CD4-positive, alpha-beta T cell treated with Interleukin-1 beta for 1 hour (primary cell): ENCODE data around the gene OPRL1.

Experiments
- DNase-seq, 2 donors: peaks; one replicate each; pipeline ENCODE4 v3.0.0-alpha.2; 2020 to 2022

The OPRL1 gene

GRCh38 chr20:64056889-64057627 is 22.8 kb upstream of the OPRL1 start:
- DNase-seq, result no peak

- DNase-seq, result peak; percentile 76 to 79
Measured at GRCh38 chr20:64057628-64058498, 22.0 kb upstream of the OPRL1 start.

- DNase-seq, result no peak
Measured at GRCh38 chr20:64058536-64058935, 21.3 kb upstream of the OPRL1 start.

DNA sequence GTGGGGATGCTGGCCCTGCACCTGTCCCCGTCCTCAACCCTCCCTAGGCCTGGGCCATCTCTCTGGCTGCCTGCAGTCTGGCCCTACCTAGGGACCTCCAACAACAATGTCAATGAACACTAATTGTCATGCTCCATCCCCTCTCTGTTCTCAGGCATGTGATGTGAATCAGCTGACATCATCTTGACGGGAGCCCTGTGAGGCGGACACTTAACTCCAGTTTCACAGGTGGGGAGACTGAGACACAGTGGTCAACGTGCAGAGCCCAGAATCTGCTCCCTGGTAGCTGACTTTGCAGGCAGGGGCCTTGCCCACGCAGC is 17.6 kb upstream of the OPRL1 start:
- no peak for DNase-seq

DNA sequence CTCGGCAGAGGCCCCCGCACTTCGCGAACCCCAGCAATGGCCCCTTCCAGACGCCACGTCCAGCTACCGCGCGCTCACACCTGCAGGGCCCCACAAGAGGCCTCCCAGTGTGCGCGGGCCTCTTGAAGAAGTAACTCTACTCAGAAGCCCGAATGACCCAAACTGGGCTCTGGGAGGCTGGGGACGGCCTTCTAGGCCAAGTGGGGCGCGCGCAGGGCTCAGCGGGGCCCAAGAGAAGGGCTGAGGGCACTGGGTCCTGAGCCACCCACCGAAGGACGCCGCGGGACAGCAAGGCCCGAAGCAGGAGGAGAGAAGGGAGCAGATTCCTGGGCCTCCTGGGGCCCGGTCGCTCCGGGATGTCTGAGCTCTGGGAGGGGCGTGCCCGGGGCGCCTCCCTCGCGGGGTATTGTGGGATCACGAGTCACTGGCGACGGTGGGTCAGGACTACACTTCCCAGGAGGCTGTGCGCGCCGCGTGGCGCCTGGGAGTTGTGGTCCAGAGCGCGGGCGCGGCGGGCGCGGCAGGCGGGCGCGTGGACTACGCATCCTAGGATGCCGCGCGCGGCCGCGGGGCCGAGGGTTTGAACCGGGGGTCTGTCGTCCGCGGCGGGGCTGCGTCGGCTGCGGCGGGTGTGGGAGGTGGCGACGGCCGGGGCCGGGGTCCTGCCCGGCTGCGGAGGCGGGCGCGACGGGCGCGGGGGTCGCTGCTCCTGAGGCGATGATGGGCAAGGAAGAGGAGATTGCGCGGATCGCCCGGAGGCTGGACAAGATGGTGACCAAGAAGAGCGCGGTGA is 17.1 kb upstream of the OPRL1 start, which contains the start of gene TCEA2:
TSS of gene TCEA2 (plus strand) at position 603 of the 793 bp plus-strand sequence. CDS start at position 718, 115 bp downstream.
- peak; percentile 92 to 94 for DNase-seq

DNA sequence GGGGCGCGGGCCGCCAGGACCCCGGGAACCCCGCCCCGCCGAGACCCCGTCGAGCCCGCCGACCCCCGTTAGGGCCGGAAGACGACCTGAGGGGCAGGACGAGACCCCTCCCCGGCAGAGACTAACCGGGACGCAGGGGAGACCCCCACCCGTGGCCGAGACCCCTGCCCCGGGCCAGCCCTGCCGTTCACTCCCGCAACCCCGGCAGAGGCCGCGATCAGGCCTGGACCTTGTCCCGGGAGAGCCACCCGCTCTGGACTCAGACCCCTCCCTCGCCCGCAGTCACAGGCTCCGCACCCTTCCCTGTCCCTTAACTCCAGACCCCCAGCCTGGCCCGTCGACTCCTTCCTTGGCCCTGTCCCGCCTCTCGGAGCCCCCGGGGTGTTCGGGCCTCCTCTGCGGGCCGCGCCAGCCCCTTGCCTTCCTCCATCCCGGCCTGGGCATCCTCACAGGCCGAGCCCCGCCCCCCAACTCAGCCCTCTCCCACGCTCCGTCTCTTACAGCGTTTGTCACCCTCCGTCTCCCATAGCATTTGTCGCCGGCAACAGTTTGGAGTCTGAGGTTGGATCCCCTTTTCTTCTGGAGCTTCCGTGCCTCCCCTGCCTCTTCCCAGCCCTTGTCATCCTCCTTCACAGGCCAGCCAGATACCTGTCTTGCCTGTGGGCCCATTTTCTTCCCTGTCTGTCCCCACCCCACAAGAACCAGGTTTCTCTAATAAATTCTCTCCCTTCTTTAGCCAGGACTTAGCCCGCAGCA is 16.3 kb upstream of the OPRL1 start:
- DNase-seq, result no peak

- DNase-seq, result no peak
Measured at GRCh38 chr20:64064145-64064698, 15.7 kb upstream of the OPRL1 start.

DNA sequence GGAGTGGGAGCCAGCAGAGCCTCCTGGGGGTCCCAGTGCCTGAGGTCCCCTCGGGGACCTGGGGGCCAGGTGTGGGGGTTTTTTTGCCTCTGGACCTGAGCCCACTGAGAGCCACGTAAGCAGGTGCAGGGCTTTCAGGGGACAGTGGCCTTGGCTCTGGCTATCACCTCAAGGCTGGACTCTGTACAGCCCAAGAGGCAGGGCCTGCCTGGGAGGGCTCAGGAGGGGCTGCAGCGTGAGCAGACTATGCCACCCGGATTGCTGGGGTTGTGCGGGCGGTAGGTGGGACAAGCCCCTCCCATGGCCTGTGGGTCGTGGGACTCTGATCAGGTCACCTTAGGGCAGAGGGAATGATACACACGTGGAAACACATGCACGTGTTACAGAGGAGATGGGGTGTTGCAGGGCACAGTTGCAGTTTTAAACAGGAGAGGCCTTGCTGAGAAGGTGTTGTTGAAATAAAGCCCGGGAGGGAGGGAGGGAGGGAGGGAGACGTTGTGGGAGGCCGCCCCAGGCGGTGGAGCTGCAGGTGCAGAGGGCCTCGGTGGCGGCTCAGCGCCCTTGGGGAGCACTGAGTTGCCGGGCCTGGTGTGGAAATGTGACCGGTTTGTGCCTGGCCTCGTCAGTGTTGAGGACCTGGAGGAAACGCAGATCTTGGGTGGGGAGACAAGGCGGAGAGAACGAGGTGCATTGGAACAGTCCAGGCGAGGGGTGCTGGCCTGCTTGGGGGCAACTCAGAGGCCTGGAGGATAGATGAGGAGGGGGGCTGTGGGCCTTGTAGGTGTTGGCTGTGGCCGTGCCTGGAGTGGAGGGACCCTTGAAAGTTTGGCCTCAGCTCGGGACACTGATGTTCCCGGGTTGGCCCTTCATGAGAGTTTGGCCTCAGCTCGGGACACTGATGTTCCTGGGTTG is 14.6 kb upstream of the OPRL1 start:
- no peak for DNase-seq

- DNase-seq, result peak; percentile 74 to 75
Measured at GRCh38 chr20:64065974-64066343, 13.9 kb upstream of the OPRL1 start.

DNA sequence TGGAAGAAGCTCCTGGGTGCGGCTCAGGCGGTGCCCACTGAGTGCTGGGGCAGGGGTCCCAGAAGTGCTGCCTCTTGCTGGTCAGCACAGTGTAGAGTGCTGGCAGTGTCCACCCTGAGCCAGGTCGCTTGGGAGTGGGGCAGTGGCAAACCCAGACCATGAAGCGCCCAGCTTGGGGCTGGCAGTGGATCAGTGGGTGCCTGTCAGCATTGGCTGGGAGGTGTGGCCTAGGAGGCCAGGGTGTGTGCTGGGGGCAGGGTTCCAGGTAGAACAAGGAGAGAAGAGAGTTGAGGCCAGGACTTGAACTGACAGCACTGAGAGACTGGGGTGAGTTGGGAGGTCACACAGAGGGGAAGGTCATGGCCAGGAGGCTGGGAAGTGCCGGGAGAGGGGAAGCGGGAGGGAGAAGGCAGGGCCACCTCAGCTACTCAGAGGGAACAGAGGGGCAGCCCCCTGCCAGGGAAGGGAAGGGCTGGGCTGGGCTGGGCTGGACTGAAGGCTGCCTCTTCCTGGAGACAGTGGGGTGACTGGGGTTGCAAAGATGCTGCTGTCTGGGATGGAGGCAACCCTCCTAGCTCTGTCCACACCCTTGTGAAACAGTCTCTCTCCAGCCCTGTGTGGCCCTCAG is 12.8 kb upstream of the OPRL1 start:
- no peak for DNase-seq

- no peak for DNase-seq
Measured at GRCh38 chr20:64067733-64068307, 12.1 kb upstream of the OPRL1 start.

GRCh38 chr20:64068386-64069208 is 11.3 kb upstream of the OPRL1 start:
- DNase-seq, result no peak

DNA sequence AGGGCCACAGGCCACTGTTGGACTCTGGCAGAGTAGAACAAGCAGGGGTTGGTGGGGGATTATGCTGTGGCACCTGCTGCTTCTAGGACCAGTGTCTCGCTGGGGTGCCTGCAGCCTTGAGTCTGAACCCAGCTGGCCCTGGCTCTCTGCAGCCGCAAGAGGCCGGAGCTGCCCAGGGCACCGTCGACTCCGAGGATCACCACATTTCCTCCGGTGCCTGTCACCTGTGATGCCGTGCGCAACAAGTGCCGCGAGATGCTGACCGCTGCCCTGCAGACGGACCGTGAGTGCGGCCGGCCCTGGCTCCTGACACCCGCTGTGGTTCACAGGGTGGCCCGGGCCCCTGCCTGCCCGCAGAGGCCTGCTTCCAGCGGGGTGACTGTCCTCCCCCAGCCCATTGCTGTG is 10.7 kb upstream of the OPRL1 start:
- DNase-seq, result no peak

DNA sequence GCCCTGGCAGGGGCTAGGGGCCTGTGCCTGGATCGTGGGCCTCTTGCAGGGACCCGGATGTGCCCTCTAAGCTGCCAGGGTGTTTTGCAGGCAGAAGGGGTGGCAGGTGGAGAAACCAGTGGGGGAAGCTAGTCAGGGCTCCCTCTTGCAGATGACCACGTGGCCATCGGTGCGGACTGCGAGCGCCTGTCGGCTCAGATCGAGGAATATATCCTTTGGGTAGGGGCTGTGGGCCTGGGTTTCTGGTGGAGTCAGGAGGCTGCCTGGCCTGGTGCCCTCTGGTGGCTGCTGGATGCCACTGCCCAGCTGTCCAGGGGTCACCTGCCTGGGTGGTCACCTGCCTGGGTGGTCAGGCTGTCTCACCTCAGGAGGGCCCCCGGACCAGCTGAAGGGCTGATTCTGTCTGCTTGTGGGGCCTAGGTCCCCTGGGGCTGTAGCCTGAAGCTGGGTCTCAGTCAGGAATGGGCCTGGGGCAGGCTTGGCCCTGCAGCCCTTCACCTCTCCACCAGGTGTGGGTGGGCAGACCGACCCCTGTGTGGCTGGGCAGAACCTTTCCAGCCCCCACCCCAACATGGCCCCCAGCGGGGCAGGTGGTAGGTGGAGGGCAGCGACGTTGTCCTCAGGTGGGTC is 10.2 kb upstream of the OPRL1 start:
- peak in 1 of 2 donors; percentile 29 for DNase-seq

GRCh38 chr20:64070244-64070993 is 9.5 kb upstream of the OPRL1 start:
- DNase-seq, result no peak

DNA sequence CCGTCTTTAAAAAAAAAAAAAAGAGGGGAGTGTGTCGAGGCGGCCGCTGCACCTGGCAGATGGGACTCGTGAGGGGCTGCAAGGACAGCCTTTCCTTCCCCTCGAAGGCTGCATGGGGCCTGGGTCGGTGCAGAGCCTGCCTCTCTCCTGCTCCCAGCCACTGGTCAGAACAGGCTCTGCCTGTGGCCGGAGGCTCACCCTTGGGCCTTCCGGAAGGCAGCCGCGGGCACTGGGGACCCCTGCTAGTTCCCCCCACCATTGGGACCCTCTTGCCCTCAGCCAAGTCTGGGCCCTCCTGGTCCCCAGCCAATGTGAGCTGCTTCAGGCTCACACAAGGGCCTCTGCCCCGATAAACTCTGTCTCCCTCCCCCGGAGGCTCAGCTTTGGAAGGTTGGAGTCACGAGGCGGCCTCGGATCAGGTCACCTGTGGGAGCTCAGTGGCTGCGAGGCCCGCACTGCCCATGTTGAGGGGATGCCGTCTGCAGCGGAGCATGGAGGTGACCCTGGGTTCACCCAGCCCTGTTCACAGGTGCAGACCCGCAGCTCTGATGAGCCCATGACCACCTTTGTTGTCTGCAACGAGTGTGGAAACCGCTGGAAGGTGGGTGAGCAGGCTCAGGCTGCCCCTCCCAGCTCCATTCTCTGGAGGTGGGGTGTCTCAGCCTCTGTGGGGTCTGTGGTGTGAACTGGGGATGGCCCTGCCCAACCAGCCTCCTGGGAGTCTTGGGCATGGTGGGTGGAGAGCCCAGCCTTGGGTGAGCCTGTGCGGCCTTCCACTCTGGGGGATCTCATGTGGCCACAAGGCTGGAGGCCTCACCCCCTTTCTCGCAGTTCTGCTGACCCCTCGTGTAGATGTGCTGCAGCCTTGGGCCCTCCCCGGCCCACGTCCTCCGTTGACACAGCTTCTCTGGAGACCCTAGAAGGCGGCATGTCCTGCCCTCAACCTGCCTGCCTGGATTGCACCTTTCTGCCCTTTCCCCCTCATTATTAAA is 8.2 kb upstream of the OPRL1 start:
- DNase-seq, result no peak
